HEK293 (cell line): Measurements from ENCODE around the gene DNAJC5.

Source experiments
- CTCF ChIA-PET: fragments of 350-600 bp; formaldehyde crosslinking; extraction: SDS; loops from one replicate; lab custom pipeline; 2021; ENCODE audit warnings: antibody characterized with exemption; lab: Yijun Ruan, JAX
- POLR2A ChIA-PET: fragments of 300-600 bp; formaldehyde crosslinking; extraction: SDS; loops from one replicate; lab custom pipeline; 2020; ENCODE audit warnings: antibody characterized with exemption, inconsistent platforms; lab: Yijun Ruan, JAX
- H3K27ac ChIP-seq: fragments of 200-500 bp; sonication (Bioruptor generic); 2 replicates; pipeline ENCODE4 v1.5.1; 2014; ENCODE audit warnings: low read depth, low read length, control low read depth, inconsistent platforms; ENCODE audit errors: extremely low read depth
- H3K36me3 ChIP-seq, 2 experiments: fragments of 200-500 bp in 1 of 2; sonication (Bioruptor generic) in 1 of 2; 1 replicate in 1 of 2; 2 replicates in 1 of 2; pipeline ENCODE4 v1.5.1; 2014 to 2017; ENCODE audit warnings: inconsistent platforms in 2 of 2, low read length in 2 of 2; ENCODE audit not compliant: control insufficient read depth in 2 of 2, insufficient read depth in 1 of 2
- H3K4me1 ChIP-seq: fragments of 200-500 bp; sonication (Bioruptor generic); 2 replicates; pipeline ENCODE4 v1.5.1; 2014; ENCODE audit warnings: mild to moderate bottlenecking, low read length, inconsistent platforms; ENCODE audit not compliant: control insufficient read depth, insufficient read depth
- H3K4me3 ChIP-seq: 2 replicates; pipeline ENCODE4 v1.5.1; 2011; ENCODE audit warnings: low read depth, mild to moderate bottlenecking, control low read depth, low read length, moderate library complexity
- H3K9me3 ChIP-seq: fragments of 200-500 bp; sonication (Bioruptor generic); 2 replicates; pipeline ENCODE4 v1.5.1; 2014; ENCODE audit warnings: low read depth, low read length, inconsistent platforms; ENCODE audit not compliant: control insufficient read depth, insufficient read depth
- KLF10 ChIP-seq: fragments of 450-650 bp; IDR thresholded peaks from 2 replicates; pipeline ENCODE4 v1.5.1; 2018; ENCODE audit warnings: missing biosample characterization, mild to moderate bottlenecking, missing genetic modification characterization
- PRDM1 ChIP-seq: fragments of 450-650 bp; formaldehyde crosslinking; IDR thresholded peaks from 2 replicates; pipeline ENCODE4; 2016; ENCODE audit warnings: missing biosample characterization, missing genetic modification characterization
- REPIN1 ChIP-seq: fragments of 450-650 bp; formaldehyde crosslinking; IDR thresholded peaks from 2 replicates; pipeline ENCODE4 v1.5.1; 2017; ENCODE audit warnings: missing biosample characterization, missing genetic modification characterization, low read depth
- SP2 ChIP-seq: fragments of 450-650 bp; formaldehyde crosslinking; IDR thresholded peaks from 2 replicates; pipeline ENCODE4 v1.5.1; 2016; ENCODE audit warnings: missing biosample characterization, missing genetic modification characterization
- WT1 ChIP-seq: fragments of 450-650 bp; formaldehyde crosslinking; IDR thresholded peaks from 2 replicates; pipeline ENCODE4 v1.5.1; 2016; ENCODE audit warnings: missing biosample characterization, missing genetic modification characterization
- YY1 ChIP-seq: fragments of 450-650 bp; formaldehyde crosslinking; IDR thresholded peaks from 2 replicates; pipeline ENCODE4 v1.5.1; 2018; ENCODE audit warnings: missing biosample characterization, missing genetic modification characterization
- ZFHX2 ChIP-seq: fragments of 450-650 bp; formaldehyde crosslinking; conservative IDR thresholded peaks from 2 replicates; pipeline ENCODE4 v1.5.1; 2016; ENCODE audit warnings: missing biosample characterization, missing genetic modification characterization
- ZIC2 ChIP-seq: fragments of 450-650 bp; formaldehyde crosslinking; IDR thresholded peaks from 2 replicates; pipeline ENCODE4 v1.5.1; 2016; ENCODE audit warnings: missing biosample characterization, missing genetic modification characterization
- ZNF175 ChIP-seq: fragments of 450-650 bp; formaldehyde crosslinking; IDR thresholded peaks from 2 replicates; pipeline ENCODE4 v1.5.1; 2016; ENCODE audit warnings: missing biosample characterization, missing genetic modification characterization
- ZNF19 ChIP-seq: fragments of 450-650 bp; formaldehyde crosslinking; IDR thresholded peaks from 2 replicates; pipeline ENCODE4; 2016; ENCODE audit warnings: missing biosample characterization, missing genetic modification characterization, low read depth
- ZNF221 ChIP-seq: fragments of 450-650 bp; formaldehyde crosslinking; IDR thresholded peaks from 2 replicates; pipeline ENCODE4 v1.5.1; 2017; ENCODE audit warnings: missing biosample characterization, missing genetic modification characterization, borderline replicate concordance
- ZNF600 ChIP-seq: fragments of 450-650 bp; formaldehyde crosslinking; IDR thresholded peaks from 2 replicates; pipeline ENCODE4 v1.5.1; 2016; ENCODE audit warnings: missing biosample characterization, missing genetic modification characterization
- ZNF776 ChIP-seq: fragments of 450-650 bp; formaldehyde crosslinking; IDR thresholded peaks from 2 replicates; pipeline ENCODE4 v1.5.0; 2017; ENCODE audit warnings: missing biosample characterization, missing genetic modification characterization, borderline replicate concordance
- TF ChIP-seq, protein P1 (sequence below): fragments of 450-650 bp; formaldehyde crosslinking; IDR thresholded peaks from 2 replicates; pipeline ENCODE4 v1.5.1; 2016; ENCODE audit warnings: missing biosample characterization, missing genetic modification characterization
- TF ChIP-seq, protein P2 (sequence below): fragments of 450-650 bp; formaldehyde crosslinking; IDR thresholded peaks from 2 replicates; pipeline ENCODE4 v1.5.1; 2016; ENCODE audit warnings: missing biosample characterization, missing genetic modification characterization, low read depth
- TF ChIP-seq, protein P3 (sequence below): fragments of 450-650 bp; formaldehyde crosslinking; IDR thresholded peaks from 2 replicates; pipeline ENCODE4 v1.5.1; 2017; ENCODE audit warnings: missing biosample characterization, missing genetic modification characterization
- TF ChIP-seq, protein P4 (sequence below): fragments of 450-650 bp; formaldehyde crosslinking; IDR thresholded peaks from 2 replicates; pipeline ENCODE4 v1.5.1; 2016; ENCODE audit warnings: missing biosample characterization, missing genetic modification characterization
- TF ChIP-seq, protein P5 (sequence below): fragments of 450-650 bp; formaldehyde crosslinking; IDR thresholded peaks from 2 replicates; pipeline ENCODE4 v1.5.1; 2016; ENCODE audit warnings: missing biosample characterization, missing genetic modification characterization

The DNAJC5 gene

DNA sequence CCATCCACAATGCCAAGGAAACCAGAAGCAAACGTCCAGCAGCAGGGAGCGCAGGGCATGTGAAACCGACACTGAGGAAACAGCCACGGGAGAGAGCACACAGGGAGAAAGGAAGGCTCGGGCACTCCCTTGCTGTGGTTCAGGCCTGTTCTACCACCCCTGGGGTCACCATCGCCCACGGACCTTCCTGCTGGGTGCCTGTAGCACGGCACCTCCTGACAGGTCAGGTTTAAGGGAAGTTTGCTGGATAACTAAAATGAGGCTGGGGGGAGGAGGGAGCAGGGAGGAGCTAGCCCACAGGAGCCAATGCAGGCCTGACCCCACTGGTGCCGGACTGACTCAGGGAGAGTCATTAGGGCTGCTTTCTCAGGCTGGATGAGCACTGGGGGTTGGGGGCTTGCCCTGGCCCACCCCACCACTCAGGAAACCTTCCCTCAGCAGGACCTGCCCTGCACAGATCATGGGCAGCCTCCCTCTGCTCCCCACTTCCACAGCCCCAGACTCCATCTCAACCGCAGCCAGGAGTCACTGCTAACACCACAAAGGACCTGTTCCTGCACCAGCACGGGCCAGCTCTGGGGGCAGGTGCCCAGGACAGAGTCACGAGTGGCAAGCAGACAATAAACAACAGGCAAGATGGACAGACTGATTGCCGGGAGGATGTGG, 59.0 kb downstream of the DNAJC5 start:
- no peak overlapping the region for H3K27ac ChIP-seq
- no peaks in the 10 kb centered on the region for H3K9me3 ChIP-seq
- POLR2A ChIA-PET = no interaction called here
- no peak overlapping the region for H3K4me3 ChIP-seq
- CTCF ChIA-PET = no interaction called here
- H3K36me3 ChIP-seq = peaks cover 0 to 11% of the 10 kb centered on the region in 2 experiments; a peak in 1 of 3 replicates
- H3K4me1 ChIP-seq = no peaks in the 10 kb centered on the region; the same call in 1 of the 2 replicates
- TF ChIP-seq ZNF600 (tag by site-specific recombination) = peak; percentile 54; the same call in 1 of the 2 replicates
- no peak for TF ChIP-seq ZNF19
- no peak for TF ChIP-seq WT1
- TF ChIP-seq ZNF175 (tag by site-specific recombination) = no peak
- no peak for TF ChIP-seq ZNF221 (tag by site-specific recombination)
- TF ChIP-seq, protein P1, sequence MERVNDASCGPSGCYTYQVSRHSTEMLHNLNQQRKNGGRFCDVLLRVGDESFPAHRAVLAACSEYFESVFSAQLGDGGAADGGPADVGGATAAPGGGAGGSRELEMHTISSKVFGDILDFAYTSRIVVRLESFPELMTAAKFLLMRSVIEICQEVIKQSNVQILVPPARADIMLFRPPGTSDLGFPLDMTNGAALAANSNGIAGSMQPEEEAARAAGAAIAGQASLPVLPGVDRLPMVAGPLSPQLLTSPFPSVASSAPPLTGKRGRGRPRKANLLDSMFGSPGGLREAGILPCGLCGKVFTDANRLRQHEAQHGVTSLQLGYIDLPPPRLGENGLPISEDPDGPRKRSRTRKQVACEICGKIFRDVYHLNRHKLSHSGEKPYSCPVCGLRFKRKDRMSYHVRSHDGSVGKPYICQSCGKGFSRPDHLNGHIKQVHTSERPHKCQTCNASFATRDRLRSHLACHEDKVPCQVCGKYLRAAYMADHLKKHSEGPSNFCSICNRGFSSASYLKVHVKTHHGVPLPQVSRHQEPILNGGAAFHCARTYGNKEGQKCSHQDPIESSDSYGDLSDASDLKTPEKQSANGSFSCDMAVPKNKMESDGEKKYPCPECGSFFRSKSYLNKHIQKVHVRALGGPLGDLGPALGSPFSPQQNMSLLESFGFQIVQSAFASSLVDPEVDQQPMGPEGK (tag by site-specific recombination) = no peak
- no peak for TF ChIP-seq KLF10 (tag by site-specific recombination)
- TF ChIP-seq, protein P2, sequence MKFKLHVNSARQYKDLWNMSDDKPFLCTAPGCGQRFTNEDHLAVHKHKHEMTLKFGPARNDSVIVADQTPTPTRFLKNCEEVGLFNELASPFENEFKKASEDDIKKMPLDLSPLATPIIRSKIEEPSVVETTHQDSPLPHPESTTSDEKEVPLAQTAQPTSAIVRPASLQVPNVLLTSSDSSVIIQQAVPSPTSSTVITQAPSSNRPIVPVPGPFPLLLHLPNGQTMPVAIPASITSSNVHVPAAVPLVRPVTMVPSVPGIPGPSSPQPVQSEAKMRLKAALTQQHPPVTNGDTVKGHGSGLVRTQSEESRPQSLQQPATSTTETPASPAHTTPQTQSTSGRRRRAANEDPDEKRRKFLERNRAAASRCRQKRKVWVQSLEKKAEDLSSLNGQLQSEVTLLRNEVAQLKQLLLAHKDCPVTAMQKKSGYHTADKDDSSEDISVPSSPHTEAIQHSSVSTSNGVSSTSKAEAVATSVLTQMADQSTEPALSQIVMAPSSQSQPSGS (tag by site-specific recombination) = no peak
- TF ChIP-seq, protein P3, sequence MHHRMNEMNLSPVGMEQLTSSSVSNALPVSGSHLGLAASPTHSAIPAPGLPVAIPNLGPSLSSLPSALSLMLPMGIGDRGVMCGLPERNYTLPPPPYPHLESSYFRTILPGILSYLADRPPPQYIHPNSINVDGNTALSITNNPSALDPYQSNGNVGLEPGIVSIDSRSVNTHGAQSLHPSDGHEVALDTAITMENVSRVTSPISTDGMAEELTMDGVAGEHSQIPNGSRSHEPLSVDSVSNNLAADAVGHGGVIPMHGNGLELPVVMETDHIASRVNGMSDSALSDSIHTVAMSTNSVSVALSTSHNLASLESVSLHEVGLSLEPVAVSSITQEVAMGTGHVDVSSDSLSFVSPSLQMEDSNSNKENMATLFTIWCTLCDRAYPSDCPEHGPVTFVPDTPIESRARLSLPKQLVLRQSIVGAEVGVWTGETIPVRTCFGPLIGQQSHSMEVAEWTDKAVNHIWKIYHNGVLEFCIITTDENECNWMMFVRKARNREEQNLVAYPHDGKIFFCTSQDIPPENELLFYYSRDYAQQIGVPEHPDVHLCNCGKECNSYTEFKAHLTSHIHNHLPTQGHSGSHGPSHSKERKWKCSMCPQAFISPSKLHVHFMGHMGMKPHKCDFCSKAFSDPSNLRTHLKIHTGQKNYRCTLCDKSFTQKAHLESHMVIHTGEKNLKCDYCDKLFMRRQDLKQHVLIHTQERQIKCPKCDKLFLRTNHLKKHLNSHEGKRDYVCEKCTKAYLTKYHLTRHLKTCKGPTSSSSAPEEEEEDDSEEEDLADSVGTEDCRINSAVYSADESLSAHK (tag by site-specific recombination) = peak; percentile 27; the same call in 1 of the 2 replicates
- no peak for TF ChIP-seq REPIN1 (tag by site-specific recombination)
- TF ChIP-seq ZIC2 (tag by site-specific recombination) = peak; percentile 68; the same call in 1 of the 2 replicates
- no peak for TF ChIP-seq YY1 (tag by site-specific recombination)
- TF ChIP-seq SP2 = no peak
- 0 out of 2 replicates have a peak, but pooled peaks have one; percentile 14 for TF ChIP-seq ZFHX2 (tag by site-specific recombination)
- TF ChIP-seq, protein P4, sequence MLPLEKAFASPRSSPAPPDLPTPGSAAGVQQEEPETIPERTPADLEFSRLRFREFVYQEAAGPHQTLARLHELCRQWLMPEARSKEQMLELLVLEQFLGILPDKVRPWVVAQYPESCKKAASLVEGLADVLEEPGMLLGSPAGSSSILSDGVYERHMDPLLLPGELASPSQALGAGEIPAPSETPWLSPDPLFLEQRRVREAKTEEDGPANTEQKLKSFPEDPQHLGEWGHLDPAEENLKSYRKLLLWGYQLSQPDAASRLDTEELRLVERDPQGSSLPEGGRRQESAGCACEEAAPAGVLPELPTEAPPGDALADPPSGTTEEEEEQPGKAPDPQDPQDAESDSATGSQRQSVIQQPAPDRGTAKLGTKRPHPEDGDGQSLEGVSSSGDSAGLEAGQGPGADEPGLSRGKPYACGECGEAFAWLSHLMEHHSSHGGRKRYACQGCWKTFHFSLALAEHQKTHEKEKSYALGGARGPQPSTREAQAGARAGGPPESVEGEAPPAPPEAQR = no peak
- TF ChIP-seq PRDM1 (tag by site-specific recombination) = no peak
- TF ChIP-seq, protein P5, sequence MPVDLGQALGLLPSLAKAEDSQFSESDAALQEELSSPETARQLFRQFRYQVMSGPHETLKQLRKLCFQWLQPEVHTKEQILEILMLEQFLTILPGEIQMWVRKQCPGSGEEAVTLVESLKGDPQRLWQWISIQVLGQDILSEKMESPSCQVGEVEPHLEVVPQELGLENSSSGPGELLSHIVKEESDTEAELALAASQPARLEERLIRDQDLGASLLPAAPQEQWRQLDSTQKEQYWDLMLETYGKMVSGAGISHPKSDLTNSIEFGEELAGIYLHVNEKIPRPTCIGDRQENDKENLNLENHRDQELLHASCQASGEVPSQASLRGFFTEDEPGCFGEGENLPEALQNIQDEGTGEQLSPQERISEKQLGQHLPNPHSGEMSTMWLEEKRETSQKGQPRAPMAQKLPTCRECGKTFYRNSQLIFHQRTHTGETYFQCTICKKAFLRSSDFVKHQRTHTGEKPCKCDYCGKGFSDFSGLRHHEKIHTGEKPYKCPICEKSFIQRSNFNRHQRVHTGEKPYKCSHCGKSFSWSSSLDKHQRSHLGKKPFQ (tag by site-specific recombination) = no peak
- no peak for TF ChIP-seq ZNF776 (tag by site-specific recombination)
